ENCODE measurements around the gene TUBA1C.

- no peak for TF ChIP-seq CTCF (conservative IDR thresholded peaks at IDR 0.05)
- no peak for TF ChIP-seq ZFX (IDR thresholded peaks at IDR 0.05)
Measured at GRCh38 chr12:49228653-49229052, 36.2 kb upstream of the TUBA1C start.

Measured in C4-2B (cell line).